ENCODE results near the gene GPR176. TPM values are rescaled to one million over a fixed set of nuclear protein-coding genes. Genes with fewer than 3 reads are reported as not detected.
A peak's percentile ranks its signal among the peaks of the same experiment; 100 is the strongest.

The GPR176 gene
- total and polyA plus RNA-seq, 4 donors = 18.2 to 73.6 (median 31.1) TPM

DNA sequence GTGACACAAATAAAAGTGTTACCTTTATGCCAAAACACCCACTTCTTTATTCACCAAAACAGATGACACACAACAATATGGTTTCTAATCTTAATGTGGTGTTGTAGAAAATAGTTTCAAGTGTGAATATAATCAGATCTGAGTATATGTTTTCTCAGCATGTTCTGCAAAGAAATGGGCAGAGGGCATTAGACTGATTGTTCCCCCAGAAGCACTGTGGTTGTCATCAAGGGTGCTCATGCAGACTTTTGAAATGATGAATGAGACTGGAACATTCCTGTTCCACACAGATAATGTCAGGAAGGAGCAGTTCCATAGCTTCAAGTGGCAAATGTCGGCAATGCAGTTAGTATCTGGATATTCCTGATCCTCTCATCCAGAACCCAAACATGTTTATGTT lies 37.5 kb downstream of the GPR176 start:
- Histone ChIP-seq H3K36me3 (ENCODE audit: control insufficient read depth in 1 of 2, insufficient read depth in 2 of 2, low read length in 1 of 2) (no peaks in the 10 kb centered on the region), H3K27me3 (ENCODE audit: control insufficient read depth in 1 of 2, insufficient read depth in 2 of 2, low read length in 1 of 2) (no peaks in the 10 kb centered on the region), H3K4me1 (ENCODE audit: control insufficient read depth in 1 of 2, insufficient read depth in 2 of 2, low read length in 2 of 2) (peaks cover 0 to 2% of the 10 kb centered on the region in 2 donors), H3K27ac (ENCODE audit: low read depth in 1 of 2, low read length in 2 of 2) (no peak overlapping the region), H3K9me3 (ENCODE audit: control insufficient read depth, low read length) (no peaks in the 10 kb centered on the region), H3K4me3 (ENCODE audit: low read length in 2 of 2) (no peak overlapping the region)
- DNase-seq = no peak
- 97% methylated on average over 1 of the region's 1 CpG for WGBS, 2 donors
- intact Hi-C loops (cut with DNase I) = loop anchor here in 1 of 2 donors (10.0 kb wide), 1 partner anchor 48 kb away; no protein-coding TSS in a partner anchor
- ATAC-seq (ENCODE audit: low FRiP score) = no peak

DNA sequence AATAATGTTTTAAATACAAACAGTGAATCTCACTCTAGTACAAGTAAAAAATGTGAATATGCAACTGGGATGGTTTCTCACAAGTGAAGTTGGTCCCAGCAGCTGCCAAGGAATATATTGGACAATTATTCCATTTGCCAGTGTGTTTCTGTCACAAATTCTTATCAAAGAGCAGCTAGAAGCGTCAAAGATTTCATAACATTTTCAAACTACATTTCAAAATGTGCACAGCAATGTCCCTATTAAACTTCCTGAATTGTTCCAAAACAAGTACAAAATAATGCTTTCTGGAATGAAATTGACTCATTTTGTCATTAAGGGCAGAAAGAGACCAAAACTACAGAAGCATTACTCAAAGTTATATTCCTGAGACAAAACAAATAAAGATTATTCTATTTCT lies 38.3 kb downstream of the GPR176 start:
- no peak overlapping the region for H3K4me3 ChIP-seq (ENCODE audit: low read length in 2 of 2)
- intact Hi-C loops (cut with DNase I) = loop anchor here in 1 of 2 donors (10.0 kb wide), 1 partner anchor 47 kb away; no protein-coding TSS in a partner anchor
- WGBS, 2 donors = 19 to 26% methylated on average over 1 of the region's 1 CpG
- H3K4me1 ChIP-seq (ENCODE audit: control insufficient read depth in 1 of 2, insufficient read depth in 2 of 2, low read length in 2 of 2) = no peaks in the 10 kb centered on the region
- H3K27ac ChIP-seq (ENCODE audit: low read depth in 1 of 2, low read length in 2 of 2) = no peak overlapping the region
- ATAC-seq (ENCODE audit: low FRiP score) = no peak
- no peaks in the 10 kb centered on the region for H3K27me3 ChIP-seq (ENCODE audit: control insufficient read depth in 1 of 2, insufficient read depth in 2 of 2, low read length in 1 of 2)
- no peaks in the 10 kb centered on the region for H3K36me3 ChIP-seq (ENCODE audit: control insufficient read depth in 1 of 2, insufficient read depth in 2 of 2, low read length in 1 of 2)
- DNase-seq = no peak
- H3K9me3 ChIP-seq (ENCODE audit: control insufficient read depth, low read length) = no peaks in the 10 kb centered on the region

DNA sequence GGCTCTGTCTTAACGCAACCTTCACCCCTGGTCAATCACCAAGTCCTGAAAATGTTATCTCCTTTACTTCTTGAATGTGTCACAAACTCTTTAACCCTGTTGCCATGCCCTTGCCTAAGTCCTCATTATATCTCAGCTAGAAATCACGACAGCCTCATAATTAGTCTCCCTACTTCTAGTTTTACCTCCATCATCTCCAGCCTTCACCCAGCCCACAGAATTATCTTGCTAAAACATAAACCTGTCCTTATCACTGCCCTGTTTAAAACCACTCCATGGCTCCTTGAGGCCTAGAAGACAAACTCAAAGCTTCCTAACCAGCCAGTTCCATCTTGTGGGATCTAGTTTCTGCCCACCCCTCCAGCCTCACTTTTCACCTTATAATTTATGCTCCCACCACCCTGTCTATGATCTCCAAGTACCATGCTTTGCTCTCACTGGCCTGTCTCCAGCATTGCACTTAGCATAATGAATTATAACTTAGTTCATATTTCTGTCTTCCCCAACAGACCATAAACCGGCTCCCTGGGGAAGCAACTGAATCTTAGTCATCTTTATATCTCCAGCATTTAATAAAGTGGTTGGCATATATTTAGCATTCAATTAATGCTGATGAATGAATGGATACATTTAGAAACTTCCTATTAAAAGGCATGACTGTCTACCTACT lies 39.2 kb downstream of the GPR176 start:
- no peak overlapping the region for H3K4me3 ChIP-seq (ENCODE audit: low read length in 2 of 2)
- H3K9me3 ChIP-seq (ENCODE audit: control insufficient read depth, low read length) = no peaks in the 10 kb centered on the region
- H3K27ac ChIP-seq (ENCODE audit: low read depth in 1 of 2, low read length in 2 of 2) = no peak overlapping the region
- no peak for ATAC-seq (ENCODE audit: low FRiP score)
- H3K27me3 ChIP-seq (ENCODE audit: control insufficient read depth in 1 of 2, insufficient read depth in 2 of 2, low read length in 1 of 2) = no peaks in the 10 kb centered on the region
- WGBS, 2 donors = 96% methylated on average over 3 of the region's 3 CpGs
- no peaks in the 10 kb centered on the region for H3K4me1 ChIP-seq (ENCODE audit: control insufficient read depth in 1 of 2, insufficient read depth in 2 of 2, low read length in 2 of 2)
- H3K36me3 ChIP-seq (ENCODE audit: control insufficient read depth in 1 of 2, insufficient read depth in 2 of 2, low read length in 1 of 2) = no peaks in the 10 kb centered on the region
- intact Hi-C loops (cut with DNase I) = loop anchor here in 1 of 2 donors (10.0 kb wide), 1 partner anchor 46 kb away; no protein-coding TSS in a partner anchor
- no peak for DNase-seq

DNA sequence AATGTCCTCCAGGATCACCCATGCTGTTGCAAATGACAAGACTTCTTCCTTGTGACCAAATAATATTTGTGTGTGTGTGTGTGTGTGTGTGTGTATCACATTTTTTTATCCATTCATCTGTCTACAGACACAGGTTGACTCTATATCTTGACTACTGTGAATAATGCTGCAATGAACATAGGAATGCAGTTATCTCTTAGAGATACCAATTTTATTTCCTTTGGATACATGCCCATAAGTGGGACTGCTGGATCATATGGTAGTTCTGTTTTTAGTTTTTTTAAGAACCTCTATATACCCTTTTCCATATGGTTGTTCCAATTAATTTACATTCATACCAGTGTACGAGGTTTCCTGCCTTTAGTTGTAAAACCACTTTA lies 41.7 kb downstream of the GPR176 start:
- ATAC-seq (ENCODE audit: low FRiP score) (no peak), DNase-seq (no peak)
- no peak overlapping the region for H3K4me3 ChIP-seq (ENCODE audit: low read length in 2 of 2)
- H3K36me3 ChIP-seq (ENCODE audit: control insufficient read depth in 1 of 2, insufficient read depth in 2 of 2, low read length in 1 of 2) = no peaks in the 10 kb centered on the region
- no peak overlapping the region for H3K27ac ChIP-seq (ENCODE audit: low read depth in 1 of 2, low read length in 2 of 2)
- 99 to 100% methylated on average over 1 of the region's 1 CpG for WGBS, 2 donors
- no peaks in the 10 kb centered on the region for H3K9me3 ChIP-seq (ENCODE audit: control insufficient read depth, low read length)
- intact Hi-C loops (cut with DNase I) = no loop called here
- no peaks in the 10 kb centered on the region for H3K27me3 ChIP-seq (ENCODE audit: control insufficient read depth in 1 of 2, insufficient read depth in 2 of 2, low read length in 1 of 2)
- H3K4me1 ChIP-seq (ENCODE audit: control insufficient read depth in 1 of 2, insufficient read depth in 2 of 2, low read length in 2 of 2) = no peaks in the 10 kb centered on the region

DNA sequence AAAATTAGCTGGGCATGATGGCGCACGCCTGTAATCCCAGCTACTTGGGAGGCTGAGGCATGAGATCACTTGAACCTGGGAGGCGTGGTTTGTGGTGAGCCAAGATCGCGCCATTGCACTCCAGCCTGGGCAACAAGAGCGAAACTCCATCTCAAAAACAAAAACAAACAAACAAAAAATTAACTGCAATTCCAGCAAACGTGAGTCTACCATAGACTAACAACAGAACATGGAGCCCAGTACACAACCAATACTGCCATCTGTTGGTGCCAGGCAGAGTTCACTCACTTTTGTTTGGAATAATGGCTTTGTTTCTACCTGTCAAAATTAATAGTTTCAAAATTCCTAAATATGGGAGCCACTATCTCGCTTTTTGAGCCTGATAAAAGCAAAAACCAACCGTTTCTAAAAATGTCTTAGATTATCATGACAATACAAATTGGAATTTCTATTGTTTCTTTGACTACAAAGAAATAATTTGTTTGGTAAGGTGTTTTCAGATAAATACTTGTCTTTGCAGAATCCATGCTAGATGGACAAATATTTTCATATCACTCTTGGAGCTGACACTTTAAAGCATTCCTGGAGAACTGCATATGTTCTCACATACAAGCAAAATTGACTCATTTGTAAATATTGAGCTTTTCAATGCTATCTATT lies 45.0 kb downstream of the GPR176 start:
- Histone ChIP-seq H3K36me3 (ENCODE audit: control insufficient read depth in 1 of 2, insufficient read depth in 2 of 2, low read length in 1 of 2) (no peaks in the 10 kb centered on the region), H3K4me1 (ENCODE audit: control insufficient read depth in 1 of 2, insufficient read depth in 2 of 2, low read length in 2 of 2) (peaks cover 1 to 3% of the 10 kb centered on the region in 2 donors), H3K9me3 (ENCODE audit: control insufficient read depth, low read length) (no peaks in the 10 kb centered on the region), H3K27me3 (ENCODE audit: control insufficient read depth in 1 of 2, insufficient read depth in 2 of 2, low read length in 1 of 2) (no peaks in the 10 kb centered on the region), H3K4me3 (ENCODE audit: low read length in 2 of 2) (no peak overlapping the region), H3K27ac (ENCODE audit: low read depth in 1 of 2, low read length in 2 of 2) (no peak overlapping the region)
- no peak for ATAC-seq (ENCODE audit: low FRiP score)
- DNase-seq = no peak
- intact Hi-C loops (cut with DNase I) = loop anchor here in 1 of 2 donors (5.0 kb wide), 1 partner anchor 88 kb away; no protein-coding TSS in a partner anchor
- 84 to 93% methylated on average over 9 of the region's 9 CpGs for WGBS, 2 donors

DNA sequence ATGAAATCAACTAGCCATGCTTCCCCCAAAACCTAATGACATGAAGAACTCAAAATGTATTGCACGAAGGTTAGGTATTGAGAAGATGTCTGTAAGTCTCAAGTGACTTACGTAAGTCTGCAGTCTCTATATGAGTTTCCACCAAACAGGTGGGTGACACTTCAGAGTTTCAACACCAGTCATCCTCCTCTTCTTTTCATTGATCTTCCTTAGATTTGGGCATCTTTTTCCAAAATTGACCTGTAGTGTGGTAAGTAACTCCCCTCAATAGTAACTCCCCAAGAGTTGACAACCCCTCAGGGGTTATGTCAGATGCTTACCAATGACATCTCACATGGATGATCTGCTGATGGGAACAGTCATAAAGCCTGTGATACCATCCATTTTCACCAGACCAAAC lies 46.1 kb downstream of the GPR176 start:
- H3K4me3 ChIP-seq (ENCODE audit: low read length in 2 of 2) = no peak overlapping the region
- WGBS, 2 donors = 97% methylated on average over 2 of the region's 2 CpGs
- no peaks in the 10 kb centered on the region for H3K36me3 ChIP-seq (ENCODE audit: control insufficient read depth in 1 of 2, insufficient read depth in 2 of 2, low read length in 1 of 2)
- H3K9me3 ChIP-seq (ENCODE audit: control insufficient read depth, low read length) = no peaks in the 10 kb centered on the region
- no peak for DNase-seq
- H3K27ac ChIP-seq (ENCODE audit: low read depth in 1 of 2, low read length in 2 of 2) = no peak overlapping the region
- no peak for ATAC-seq (ENCODE audit: low FRiP score)
- no peaks in the 10 kb centered on the region for H3K27me3 ChIP-seq (ENCODE audit: control insufficient read depth in 1 of 2, insufficient read depth in 2 of 2, low read length in 1 of 2)
- intact Hi-C loops (cut with DNase I) = loop anchor here in 1 of 2 donors (5.0 kb wide), 1 partner anchor 87 kb away; no protein-coding TSS in a partner anchor
- H3K4me1 ChIP-seq (ENCODE audit: control insufficient read depth in 1 of 2, insufficient read depth in 2 of 2, low read length in 2 of 2) = peaks cover 2 to 3% of the 10 kb centered on the region in 2 donors

DNA sequence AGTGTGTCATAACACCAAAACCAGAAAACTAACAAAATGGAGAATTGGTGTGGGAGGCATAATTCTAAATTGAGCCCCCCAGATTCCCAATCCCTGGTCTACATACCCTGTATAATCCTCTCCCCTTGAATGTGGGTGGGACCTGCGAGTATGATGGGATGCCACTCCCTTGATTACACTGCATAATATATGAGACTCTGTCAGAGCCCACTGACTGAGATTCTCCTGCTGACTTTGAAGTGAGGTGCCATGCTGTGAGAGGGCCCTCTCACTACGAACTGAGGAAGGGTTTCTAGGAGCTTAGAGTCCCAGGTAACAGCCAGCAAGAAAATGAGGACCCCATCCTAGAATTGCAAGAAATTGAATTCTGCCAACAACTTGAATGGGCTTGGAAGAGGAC lies 49.5 kb downstream of the GPR176 start:
- no peak for DNase-seq
- intact Hi-C loops (cut with DNase I) = loop anchor here in 1 of 2 donors (5.0 kb wide), 1 partner anchor 83 kb away; no protein-coding TSS in a partner anchor
- Histone ChIP-seq H3K27ac (ENCODE audit: low read depth in 1 of 2, low read length in 2 of 2) (no peak overlapping the region), H3K9me3 (ENCODE audit: control insufficient read depth, low read length) (no peaks in the 10 kb centered on the region), H3K4me1 (ENCODE audit: control insufficient read depth in 1 of 2, insufficient read depth in 2 of 2, low read length in 2 of 2) (peaks cover 2 to 3% of the 10 kb centered on the region in 2 donors), H3K4me3 (ENCODE audit: low read length in 2 of 2) (no peak overlapping the region), H3K36me3 (ENCODE audit: control insufficient read depth in 1 of 2, insufficient read depth in 2 of 2, low read length in 1 of 2) (no peaks in the 10 kb centered on the region), H3K27me3 (ENCODE audit: control insufficient read depth in 1 of 2, insufficient read depth in 2 of 2, low read length in 1 of 2) (no peaks in the 10 kb centered on the region)
- WGBS, 2 donors = 92 to 94% methylated on average over 2 of the region's 2 CpGs
- ATAC-seq (ENCODE audit: low FRiP score) = no peak

DNA sequence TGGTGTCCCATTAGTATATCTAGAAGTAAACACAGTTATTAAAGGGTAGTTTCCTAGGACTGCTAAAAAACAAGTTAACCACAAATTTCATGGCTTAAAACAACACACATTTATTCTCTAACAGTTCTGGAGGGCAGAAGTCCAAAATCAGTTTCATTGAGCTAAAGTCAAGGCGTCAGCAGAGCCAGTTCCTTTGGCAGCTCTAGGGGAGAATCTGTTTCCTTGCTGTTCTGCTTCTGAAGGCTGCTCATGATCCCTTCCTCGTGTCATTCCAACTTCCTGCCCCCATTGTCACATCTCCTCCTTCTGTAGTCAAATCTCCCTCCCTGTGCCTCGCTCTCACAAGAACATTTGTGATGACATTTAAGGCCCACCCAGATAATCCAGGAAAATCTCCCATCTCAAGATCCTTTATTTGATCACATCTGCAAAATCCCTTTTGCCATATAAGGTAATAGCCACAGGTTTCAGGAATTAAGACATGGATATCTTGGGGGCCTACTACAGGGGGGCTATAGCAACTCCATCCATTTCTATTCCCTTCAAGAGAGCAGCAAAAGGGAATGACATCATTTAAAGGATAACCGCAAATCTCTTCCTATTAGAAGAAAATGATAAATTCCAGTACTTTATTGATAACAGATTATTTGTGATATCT lies 50.1 kb downstream of the GPR176 start:
- no peaks in the 10 kb centered on the region for H3K36me3 ChIP-seq (ENCODE audit: control insufficient read depth in 1 of 2, insufficient read depth in 2 of 2, low read length in 1 of 2)
- intact Hi-C loops (cut with DNase I) = loop anchor here in 1 of 2 donors (5.0 kb wide), 1 partner anchor 83 kb away; no protein-coding TSS in a partner anchor
- ATAC-seq (ENCODE audit: low FRiP score) = peak; percentile 29
- H3K4me3 ChIP-seq (ENCODE audit: low read length in 2 of 2) = no peak overlapping the region
- H3K27me3 ChIP-seq (ENCODE audit: control insufficient read depth in 1 of 2, insufficient read depth in 2 of 2, low read length in 1 of 2) = no peaks in the 10 kb centered on the region
- peaks cover 2 to 3% of the 10 kb centered on the region in 2 donors for H3K4me1 ChIP-seq (ENCODE audit: control insufficient read depth in 1 of 2, insufficient read depth in 2 of 2, low read length in 2 of 2)
- no peak overlapping the region for H3K27ac ChIP-seq (ENCODE audit: low read depth in 1 of 2, low read length in 2 of 2)
- 42 to 43% methylated on average over 4 of the region's 4 CpGs for WGBS, 2 donors
- no peak for DNase-seq
- no peaks in the 10 kb centered on the region for H3K9me3 ChIP-seq (ENCODE audit: control insufficient read depth, low read length)

Measured in aorta (tissue), 5 donors.